Endodermal cell (in vitro differentiated cells): Measurements from ENCODE around the gene PON3. TPM values are rescaled to one million over a fixed set of nuclear protein-coding genes. Genes with fewer than 3 reads are reported as not detected.

Experiments used
- DNase-seq: peaks from one replicate; pipeline ENCODE4 v3.0.0-alpha.2; 2017
- H3K27ac ChIP-seq: 2 replicates; pipeline ENCODE4 v1.5.1; 2013; ENCODE audit warnings: mild to moderate bottlenecking, low read depth, low read length, moderate library complexity
- H3K27me3 ChIP-seq: 2 replicates; pipeline ENCODE4 v1.6.1; 2013; ENCODE audit warnings: mild to moderate bottlenecking, low read length, moderate library complexity; ENCODE audit not compliant: insufficient read depth, control insufficient read depth, poor library complexity, severe bottlenecking
- H3K36me3 ChIP-seq: 2 replicates; pipeline ENCODE4 v1.7.0; 2013; ENCODE audit warnings: mild to moderate bottlenecking, low read length, moderate library complexity; ENCODE audit not compliant: control insufficient read depth, insufficient read depth
- H3K4me1 ChIP-seq: one replicate; pipeline ENCODE4 v1.7.0; 2013; ENCODE audit warnings: low read length; ENCODE audit not compliant: control insufficient read depth, insufficient read depth
- H3K4me3 ChIP-seq: 2 replicates; pipeline ENCODE4 v1.5.1; 2013; ENCODE audit warnings: mild to moderate bottlenecking, low read length, moderate library complexity
- H3K9ac ChIP-seq: 2 replicates; pipeline ENCODE4 v1.6.1; 2013; ENCODE audit warnings: mild to moderate bottlenecking, low read length, moderate library complexity; ENCODE audit not compliant: poor library complexity, severe bottlenecking; ENCODE audit errors: extremely low read depth
- H3K9me3 ChIP-seq: 2 replicates; pipeline ENCODE4 v1.6.1; 2013; ENCODE audit warnings: mild to moderate bottlenecking, low read length, moderate library complexity; ENCODE audit not compliant: control insufficient read depth
- H3K27ac Mint-ChIP-seq: 2 replicates; pipeline ENCODE4 v1.8.0; 2020; ENCODE audit warnings: mixed read lengths
- H3K27me3 Mint-ChIP-seq: 2 replicates; pipeline ENCODE4 v1.8.0; 2021; ENCODE audit warnings: mild to moderate bottlenecking, mixed read lengths; ENCODE audit not compliant: insufficient read depth
- H3K36me3 Mint-ChIP-seq: 2 replicates; pipeline ENCODE4 v1.8.0; 2020; ENCODE audit warnings: low read depth, mixed read lengths
- H3K4me1 Mint-ChIP-seq: 2 replicates; pipeline ENCODE4 v1.8.0; 2020; ENCODE audit warnings: mixed read lengths
- H3K4me3 Mint-ChIP-seq: 2 replicates; pipeline ENCODE4 v1.8.0; 2020; ENCODE audit warnings: mild to moderate bottlenecking, moderate library complexity, mixed read lengths
- H3K9me3 Mint-ChIP-seq: 2 replicates; pipeline ENCODE4 v1.8.0; 2020; ENCODE audit warnings: mild to moderate bottlenecking, mixed read lengths
- CTCF ChIP-seq: fragments of 200-600 bp; sonication (generic); conservative IDR thresholded peaks from 2 replicates; pipeline ENCODE4 v1.5.0; 2021; ENCODE audit warnings: antibody characterized with exemption, mild to moderate bottlenecking
- WGBS, 2 experiments: methylation state at CpG; one replicate each; pipeline versions ENCODE4 v1.1.5 to v1.1.7; 2013; ENCODE audit warnings: missing lambda C conversion rate in 2 of 2, mixed read lengths in 1 of 2; ENCODE audit not compliant: insufficient coverage in 1 of 2, insufficient read length in 1 of 2; 5-methylcytosine and 5-hydroxymethylcytosine counted together
- total RNA-seq, 2 donors: library from RNA; stranded (reverse); fragmentation: NEBNext Ultra II Directional in 1 of 2; extraction: Animal tissue kit (Norgen Biotek cat#: 25700) in 1 of 2; gene quantifications; 2 replicates in 1 of 2; 3 replicates in 1 of 2; pipeline ENCODE4 v1.2.1, GENCODE V29; 2021

PON3 gene
- total RNA-seq, 2 donors from 2014 or later: 0.55 TPM; not detected in 1

DNA sequence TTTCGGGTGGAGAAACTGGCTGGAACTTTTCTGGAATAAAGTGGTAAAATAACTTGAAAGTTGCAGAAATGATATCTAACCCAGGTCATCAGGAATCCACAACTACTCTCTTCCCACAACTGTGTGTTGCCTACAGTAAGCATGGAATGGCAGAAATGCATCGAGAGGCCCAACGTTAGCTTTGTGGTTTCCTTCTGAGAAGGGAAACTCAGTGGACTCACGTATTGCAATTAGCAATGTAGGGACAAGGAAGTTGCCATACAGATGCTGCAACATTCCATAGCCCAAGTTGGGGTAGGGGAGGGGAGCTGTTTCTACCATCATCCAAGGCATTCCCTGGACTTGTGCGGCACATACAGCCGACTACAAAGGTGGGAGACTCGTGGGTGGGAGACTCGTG lies 73.8 kb downstream of the PON3 start:
- Mint-ChIP-seq H3K36me3 (no peaks in the 10 kb centered on the region), H3K4me3 (no peak overlapping the region), H3K9me3 (peaks cover 5% of the 10 kb centered on the region), H3K27me3 (peaks cover 34% of the 10 kb centered on the region), H3K27ac (no peak overlapping the region), H3K4me1 (peaks cover 3% of the 10 kb centered on the region)
- H3K4me1 ChIP-seq: no peaks in the 10 kb centered on the region
- no peak overlapping the region for H3K4me3 ChIP-seq
- no peaks in the 10 kb centered on the region for H3K27me3 ChIP-seq
- 92 to 100% methylated on average over 5 to 7 of the region's 8 CpGs for WGBS, 2 experiments
- no peak for TF ChIP-seq CTCF
- H3K27ac ChIP-seq: no peak overlapping the region
- H3K9ac ChIP-seq: no peak overlapping the region
- peaks cover 11% of the 10 kb centered on the region for H3K9me3 ChIP-seq
- H3K36me3 ChIP-seq: no peaks in the 10 kb centered on the region
- no peak for DNase-seq

DNA sequence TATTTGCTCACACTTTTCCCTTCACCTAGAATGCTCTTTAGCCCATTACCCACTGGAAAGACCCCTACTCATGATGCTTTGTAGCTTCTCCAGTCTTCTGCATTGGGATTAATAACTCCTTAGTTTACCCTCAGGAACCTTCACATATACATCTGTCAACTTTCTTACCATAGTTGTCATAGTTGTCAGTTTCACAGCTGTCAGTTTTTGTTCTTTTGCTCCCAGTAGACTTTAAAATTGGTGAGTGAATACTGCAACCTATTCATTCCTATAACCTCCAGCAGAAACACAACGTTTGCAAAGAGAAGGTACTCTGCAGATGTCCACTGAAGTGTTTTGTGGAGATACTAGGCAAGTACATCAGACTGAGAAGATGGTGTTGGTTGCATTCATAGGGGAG lies 74.5 kb downstream of the PON3 start:
- no peaks in the 10 kb centered on the region for H3K27me3 ChIP-seq
- H3K27ac ChIP-seq: no peak overlapping the region
- Mint-ChIP-seq H3K27me3 (peaks cover 34% of the 10 kb centered on the region), H3K9me3 (peaks cover 5% of the 10 kb centered on the region), H3K36me3 (no peaks in the 10 kb centered on the region), H3K4me1 (no peaks in the 10 kb centered on the region), H3K27ac (no peak overlapping the region), H3K4me3 (no peak overlapping the region)
- no peak overlapping the region for H3K4me3 ChIP-seq
- no peaks in the 10 kb centered on the region for H3K4me1 ChIP-seq
- no peak for TF ChIP-seq CTCF
- DNase-seq: no peak
- H3K36me3 ChIP-seq: no peaks in the 10 kb centered on the region
- H3K9ac ChIP-seq: no peak overlapping the region
- 67% methylated on average over 1 of the region's 1 CpG; no CpG with 5 or more reads in 1 of the 2 experiments for WGBS, 2 experiments
- H3K9me3 ChIP-seq: peaks cover 9% of the 10 kb centered on the region

- no peaks in the 10 kb centered on the region for H3K4me1 Mint-ChIP-seq
- 90 to 98% methylated on average over 1 of the region's 1 CpG for WGBS, 2 experiments
- H3K27ac Mint-ChIP-seq: no peak overlapping the region
- Histone ChIP-seq H3K4me3 (no peak overlapping the region), H3K27ac (no peak overlapping the region), H3K27me3 (no peaks in the 10 kb centered on the region), H3K4me1 (no peaks in the 10 kb centered on the region), H3K9ac (no peak overlapping the region), H3K9me3 (no peaks in the 10 kb centered on the region), H3K36me3 (no peaks in the 10 kb centered on the region)
- H3K4me3 Mint-ChIP-seq: no peak overlapping the region
- DNase-seq: no peak
- H3K27me3 Mint-ChIP-seq: peaks cover 27% of the 10 kb centered on the region
- H3K36me3 Mint-ChIP-seq: no peaks in the 10 kb centered on the region
- no peak for TF ChIP-seq CTCF
- H3K9me3 Mint-ChIP-seq: no peaks in the 10 kb centered on the region
Measured at GRCh38 chr7:95320651-95321050, 75.5 kb downstream of the PON3 start.
